GM12865 (cell line): ENCODE measurements around the gene PRPH.
A peak's percentile ranks its signal among the peaks of the same experiment; 100 is the strongest.

ENCODE experiments used
- DNase-seq: peaks from one replicate; pipeline ENCODE4 v3.0.0; 2010; ENCODE audit warnings: low read depth
- H3K4me3 ChIP-seq: 2 replicates; pipeline ENCODE4 v1.5.1; 2011; ENCODE audit warnings: mild to moderate bottlenecking, low read depth, low read length, control low read depth
- CTCF ChIP-seq: IDR thresholded peaks from 2 replicates; pipeline ENCODE4 v1.5.1; 2011; ENCODE audit warnings: low read length, control low read depth, low read depth, inconsistent platforms; ENCODE audit not compliant: insufficient read depth; ENCODE audit errors: missing control alignments

Gene PRPH

DNA sequence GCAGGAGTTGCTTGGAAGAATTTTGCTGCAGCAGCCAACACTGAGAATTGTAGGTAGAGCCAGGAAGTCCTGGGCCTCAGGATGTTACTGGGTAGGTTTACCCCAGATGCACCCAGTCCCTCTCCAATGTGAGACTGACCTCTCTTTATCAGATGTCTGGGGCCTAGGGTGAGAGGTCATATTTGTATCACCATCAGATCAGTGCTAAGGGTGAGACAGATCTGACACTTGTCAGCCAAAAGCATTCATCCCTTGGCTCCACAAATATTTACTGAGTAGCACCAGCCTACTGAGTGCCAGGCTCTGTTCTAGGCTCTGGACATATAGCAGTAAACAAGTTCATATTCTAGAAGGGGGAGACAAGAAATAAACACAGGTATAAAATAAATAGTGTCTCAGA, 32.4 kb downstream of the PRPH start:
- H3K4me3 ChIP-seq: no peak overlapping the region
- no peak for DNase-seq
- TF ChIP-seq CTCF: no peak

DNA sequence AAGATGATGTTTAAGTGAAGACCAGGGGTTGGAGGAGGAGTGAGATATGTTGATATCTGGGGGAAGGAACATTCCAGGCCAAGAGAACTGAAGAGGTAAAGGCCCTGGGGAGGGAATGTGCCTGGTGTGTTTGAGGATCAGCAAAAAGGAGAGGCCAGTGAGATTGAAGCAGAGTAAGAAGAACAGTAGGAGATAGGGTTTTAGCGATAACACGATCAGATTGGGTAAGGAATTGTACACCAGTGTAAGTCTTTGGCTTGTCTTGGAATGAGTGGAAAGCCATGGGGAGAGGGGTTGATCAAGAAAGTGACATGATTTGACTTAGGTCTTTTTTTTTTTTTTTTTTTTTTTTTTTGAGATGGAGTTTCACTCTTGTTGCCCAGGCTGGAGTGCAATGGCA, 32.9 kb downstream of the PRPH start:
- H3K4me3 ChIP-seq: no peak overlapping the region
- no peak for DNase-seq
- no peak for TF ChIP-seq CTCF

DNA sequence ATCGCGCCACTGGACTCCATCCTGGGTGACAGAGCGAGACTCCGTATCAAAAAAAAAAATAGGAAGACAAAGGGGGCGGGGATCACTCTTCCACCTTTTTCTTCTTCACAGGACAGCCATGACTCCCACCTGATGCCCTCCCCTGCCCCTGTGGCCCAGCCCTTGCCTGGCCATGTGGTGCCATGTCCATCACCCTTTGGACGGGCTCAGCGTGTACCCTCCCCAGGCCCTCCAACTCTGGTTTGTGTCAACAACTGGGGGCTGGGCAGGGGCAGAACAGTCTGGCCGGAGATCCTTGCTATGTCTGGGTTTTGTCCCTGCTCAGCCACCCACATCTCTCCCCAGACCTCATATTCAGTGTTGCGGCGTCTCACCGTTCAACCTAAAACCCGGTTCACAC, 33.9 kb downstream of the PRPH start:
- TF ChIP-seq CTCF: no peak
- DNase-seq: no peak
- H3K4me3 ChIP-seq: no peak overlapping the region

GRCh38 chr12:49330032-49330619, 35.2 kb downstream of the PRPH start:
- H3K4me3 ChIP-seq: no peak overlapping the region
- no peak for TF ChIP-seq CTCF
- DNase-seq: no peak

DNA sequence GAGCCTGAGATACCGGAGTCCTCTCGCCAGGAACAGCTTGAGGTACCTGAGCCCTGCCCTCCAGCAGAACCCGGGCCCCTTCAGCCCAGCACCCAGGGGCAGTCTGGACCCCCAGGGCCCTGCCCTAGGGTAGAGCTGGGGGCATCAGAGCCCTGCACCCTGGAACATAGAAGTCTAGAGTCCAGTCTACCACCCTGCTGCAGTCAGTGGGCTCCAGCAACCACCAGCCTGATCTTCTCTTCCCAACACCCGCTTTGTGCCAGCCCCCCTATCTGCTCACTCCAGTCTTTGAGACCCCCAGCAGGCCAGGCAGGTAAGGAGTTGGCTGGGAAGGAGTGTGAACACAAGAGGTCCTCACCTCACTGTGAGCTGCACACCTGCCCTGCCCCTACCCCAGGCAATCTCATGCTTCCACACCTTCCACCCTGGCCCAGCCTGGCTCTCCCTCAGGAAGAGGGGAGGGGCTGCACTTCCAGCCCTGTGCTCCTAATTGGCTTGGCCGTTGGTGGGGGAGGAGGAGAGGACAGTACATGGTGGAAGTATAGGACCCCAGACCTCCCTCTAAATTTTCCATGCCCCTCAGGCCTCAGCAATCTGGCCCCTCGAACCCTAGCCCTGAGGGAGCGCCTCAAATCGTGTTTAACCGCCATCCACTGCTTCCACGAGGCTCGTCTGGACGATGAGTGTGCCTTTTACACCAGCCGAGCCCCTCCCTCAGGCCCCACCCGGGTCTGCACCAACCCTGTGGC, 35.9 kb downstream of the PRPH start:
- no peak overlapping the region for H3K4me3 ChIP-seq
- no peak for TF ChIP-seq CTCF
- DNase-seq: no peak

GRCh38 chr12:49331380-49332222, 36.7 kb downstream of the PRPH start:
- DNase-seq: no peak
- no peak overlapping the region for H3K4me3 ChIP-seq
- peak; percentile 49 for TF ChIP-seq CTCF
